NCI-H2196 (cell line): ENCODE data around the gene OR5P2.
"Not testable (repeated sequence)": the region's sequence is repeated elsewhere in the genome, so short reads cannot be mapped to it uniquely, and the experiment has no call there.

Experiments
- DNase-seq: peaks from one replicate; lab custom pipeline; 2025; ENCODE audit not compliant: unreplicated experiment; lab: John Stamatoyannopoulos, UW

The OR5P2 gene

GRCh38 chr11:7796842-7797241 lies at the start of gene OR5P2:
Gene OR5P2, minus strand, starts transcription at chr11:7796942. Its CDS starts 0 bp downstream, at chr11:7796942.
- no peak for DNase-seq

- no peak for DNase-seq
Observed at GRCh38 chr11:7846003-7846402, 49.3 kb upstream of the OR5P2 start.

- DNase-seq, result no peak
Observed at GRCh38 chr11:7844986-7845385, 48.2 kb upstream of the OR5P2 start.

- no peak for DNase-seq
Observed at GRCh38 chr11:7844521-7844920, 47.8 kb upstream of the OR5P2 start.

- no peak for DNase-seq
Observed at GRCh38 chr11:7840578-7840977, 43.8 kb upstream of the OR5P2 start.

GRCh38 chr11:7833527-7833926 lies 36.8 kb upstream of the OR5P2 start:
- DNase-seq, result no peak

- no peak for DNase-seq
Observed at GRCh38 chr11:7830740-7831139, 34.0 kb upstream of the OR5P2 start, which contains the start of gene OR5P3. Gene OR5P3, minus strand, starts transcription at chr11:7830840.

- no peak for DNase-seq
Observed at GRCh38 chr11:7826324-7826723, 29.6 kb upstream of the OR5P2 start.

- not testable (repeated sequence) for DNase-seq
Observed at GRCh38 chr11:7820417-7820816, 23.7 kb upstream of the OR5P2 start.

GRCh38 chr11:7814897-7815296 lies 18.2 kb upstream of the OR5P2 start:
- not testable (repeated sequence) for DNase-seq

- DNase-seq, result not testable (repeated sequence)
Observed at GRCh38 chr11:7810301-7810700, 13.6 kb upstream of the OR5P2 start.

GRCh38 chr11:7793233-7793632 lies 3.5 kb downstream of the OR5P2 start:
- DNase-seq, result no peak

- no peak for DNase-seq
Observed at GRCh38 chr11:7787239-7787638, 9.5 kb downstream of the OR5P2 start.

- DNase-seq, result no peak
Observed at GRCh38 chr11:7775689-7776088, 21.1 kb downstream of the OR5P2 start.

GRCh38 chr11:7764301-7764700 lies 32.4 kb downstream of the OR5P2 start:
- not testable (repeated sequence) for DNase-seq

- no peak for DNase-seq
Observed at GRCh38 chr11:7759010-7759409, 37.7 kb downstream of the OR5P2 start.

GRCh38 chr11:7749456-7749855 lies 47.3 kb downstream of the OR5P2 start:
- no peak for DNase-seq
